ENCODE measurements around the gene ADAMTS16.

- TF ChIP-seq CTCF (IDR thresholded peaks at IDR 0.05 in 4 of 5, conservative IDR thresholded peaks at IDR 0.05 in 1 of 5) = peak; percentile 45 to 62 (median 51)
- TF ChIP-seq POLR2A (IDR thresholded peaks at IDR 0.05) = no peak
Observed at GRCh38 chr5:5340206-5340729, 200.1 kb downstream of the ADAMTS16 start.
